CD4-positive, alpha-beta T cell treated with Interleukin-17A for 1 hour (primary cell): Measurements from ENCODE around the gene PPP1R2C.

Source experiments
- DNase-seq: peaks from one replicate; pipeline ENCODE4 v3.0.0-alpha.2; 2020

Gene PPP1R2C

DNA sequence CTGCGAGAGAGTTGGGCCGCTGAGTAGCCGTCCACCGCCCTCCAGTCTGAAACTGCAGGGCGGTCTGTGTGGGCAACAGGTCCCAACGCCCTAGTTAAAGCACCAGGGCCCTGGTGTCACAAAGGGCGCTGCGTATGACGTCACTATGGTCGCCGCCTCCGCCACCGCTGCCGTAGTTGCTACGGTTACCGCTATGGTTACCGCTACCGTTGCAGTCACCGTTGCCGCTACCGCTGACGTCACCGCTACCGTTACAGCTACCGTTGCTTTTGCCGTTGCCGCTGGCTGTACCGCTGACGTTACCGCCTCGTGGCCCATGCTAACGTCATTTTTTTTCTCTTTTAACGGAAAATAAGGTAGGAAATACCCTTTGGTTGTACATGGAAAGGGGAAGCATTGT lies at the start of gene PPP1R2C:
Gene PPP1R2C, minus strand, starts transcription at position 68 of the 400 bp plus-strand sequence. CDS start 84 bp downstream, outside the sequence.
- DNase-seq, result no peak

GRCh38 chrX:42825201-42825600 lies 47.2 kb upstream of the PPP1R2C start:
- no peak for DNase-seq

- no peak for DNase-seq
Observed at GRCh38 chrX:42824541-42824940, 46.6 kb upstream of the PPP1R2C start.

GRCh38 chrX:42823443-42823842 lies 45.5 kb upstream of the PPP1R2C start:
- DNase-seq, result no peak

- no peak for DNase-seq
Observed at GRCh38 chrX:42821803-42822443, 44.0 kb upstream of the PPP1R2C start.

- no peak for DNase-seq
Observed at GRCh38 chrX:42818151-42818921, 40.4 kb upstream of the PPP1R2C start.

DNA sequence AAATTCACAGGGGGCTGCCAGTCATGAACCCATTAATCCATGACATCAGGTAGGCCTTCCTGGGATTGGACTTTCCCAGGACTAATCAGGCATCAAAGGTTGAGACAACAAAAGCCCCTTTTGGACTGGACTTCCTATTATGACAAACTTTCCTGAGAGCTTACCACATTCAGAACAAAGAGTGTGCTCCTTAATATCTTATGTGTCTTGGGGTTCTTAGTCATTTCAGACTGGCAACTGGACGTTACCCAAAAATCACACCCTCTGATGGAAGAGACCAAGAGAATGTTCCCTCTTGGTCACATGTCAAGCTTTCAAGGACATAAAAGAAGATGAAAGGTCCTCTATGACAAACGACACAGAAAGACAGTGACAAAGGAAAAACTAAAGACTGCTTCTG lies 31.6 kb upstream of the PPP1R2C start:
- no peak for DNase-seq

DNA sequence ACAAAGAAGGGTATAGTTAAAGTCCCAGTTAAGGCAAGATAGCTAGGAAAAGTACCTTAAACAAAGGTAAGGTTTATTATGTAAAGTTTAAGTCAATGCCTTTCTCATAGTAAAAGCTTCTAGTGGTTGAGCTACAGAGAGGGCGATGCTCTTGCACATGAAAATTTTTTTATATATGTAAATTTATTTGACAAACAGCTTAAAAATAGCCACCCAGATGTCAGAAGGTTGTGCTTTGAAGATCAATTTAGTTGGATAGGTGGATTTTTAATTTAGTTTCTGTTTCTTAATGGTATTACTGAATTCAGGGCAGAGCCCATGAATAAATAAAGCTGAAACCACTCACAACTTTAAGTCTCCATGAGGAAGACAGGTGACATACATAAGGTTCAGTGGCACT lies 29.4 kb upstream of the PPP1R2C start:
- no peak for DNase-seq

DNA sequence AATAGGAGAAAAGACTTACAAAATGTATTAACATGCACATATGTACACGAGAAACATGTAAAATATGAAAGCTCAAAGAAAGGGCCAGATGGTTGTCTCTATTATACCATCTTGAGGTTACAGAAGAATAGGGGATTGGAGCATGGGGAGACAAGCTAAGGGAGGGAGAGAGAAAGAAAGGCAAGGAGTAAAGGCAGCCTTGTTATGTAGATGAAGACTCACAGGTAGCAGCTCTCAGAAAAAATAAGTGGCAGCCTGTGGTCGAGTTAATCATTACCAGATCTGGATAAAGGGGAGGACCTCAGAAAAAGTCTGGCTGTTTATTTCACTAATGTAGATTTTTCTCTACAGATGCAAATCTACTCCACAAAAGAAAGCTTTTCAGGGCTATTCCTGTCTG lies 26.6 kb upstream of the PPP1R2C start:
- DNase-seq, result no peak

DNA sequence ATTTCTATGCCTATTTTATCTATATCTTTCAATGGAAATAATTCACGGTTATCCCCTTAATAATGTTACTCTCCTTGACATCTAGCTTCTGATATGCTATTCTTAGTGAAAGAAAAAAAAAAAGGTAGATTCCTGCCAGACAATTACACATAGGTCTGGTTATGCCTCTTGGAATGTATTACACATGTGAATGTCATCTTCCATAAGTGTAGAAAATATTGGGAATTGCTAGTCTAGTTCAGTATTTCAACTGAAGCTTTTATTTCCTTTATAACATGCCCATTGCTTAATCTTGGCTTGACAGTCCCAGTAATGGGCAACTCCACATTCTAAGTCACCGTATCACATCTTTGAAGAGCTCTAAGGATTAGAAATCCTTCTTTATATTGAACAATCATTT lies 25.4 kb upstream of the PPP1R2C start:
- DNase-seq, result no peak

DNA sequence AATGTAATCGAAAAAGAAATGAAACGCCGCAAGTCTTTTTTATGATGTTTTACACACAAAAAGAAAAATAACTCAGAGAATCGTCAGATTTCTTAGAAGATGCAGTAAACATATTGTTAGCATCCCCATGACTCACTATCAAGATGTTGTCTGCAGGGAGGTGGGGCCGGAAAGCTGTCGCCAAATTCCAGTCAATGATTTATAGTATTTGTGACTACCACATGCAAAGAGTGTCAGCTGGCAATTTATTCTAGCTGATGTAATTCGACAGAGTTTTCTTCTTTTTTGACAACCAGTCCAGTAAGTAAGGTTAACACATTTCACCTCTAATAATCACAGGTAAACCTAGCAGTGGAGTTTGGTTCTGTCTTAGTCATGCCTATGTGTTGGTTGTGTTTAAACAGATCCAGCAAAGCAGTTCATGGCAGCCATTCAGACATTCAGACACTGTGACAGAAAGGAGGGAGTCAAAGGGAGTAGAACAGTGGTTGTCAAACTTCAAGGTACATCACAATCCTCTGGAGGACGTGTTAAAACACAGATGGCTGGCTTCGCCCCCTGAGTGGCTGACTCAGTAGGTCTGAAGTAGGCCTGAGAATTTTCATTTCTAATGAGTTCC lies 19.8 kb upstream of the PPP1R2C start:
- no peak for DNase-seq

- no peak for DNase-seq
Observed at GRCh38 chrX:42783451-42783850, 5.5 kb upstream of the PPP1R2C start.

- no peak for DNase-seq
Observed at GRCh38 chrX:42776195-42776594, 1.8 kb downstream of the PPP1R2C start.

DNA sequence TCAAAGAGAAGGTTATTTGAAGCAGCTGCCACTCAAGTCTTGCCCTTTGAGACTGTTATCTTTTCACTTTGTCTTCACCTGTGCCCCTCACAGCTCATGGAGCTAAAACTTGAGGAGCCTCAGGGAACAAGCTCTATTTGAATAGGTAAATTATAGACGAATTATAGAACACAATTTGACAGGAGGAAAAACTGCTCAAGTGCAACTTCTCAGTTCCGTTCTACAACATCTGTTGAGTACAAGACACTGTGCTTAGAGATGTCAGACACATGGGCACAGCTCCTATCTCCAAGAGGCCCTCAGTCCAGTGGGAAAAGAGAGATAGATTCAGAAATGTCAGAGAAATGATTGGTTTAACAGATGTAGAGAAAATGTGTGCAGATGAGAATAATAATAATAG lies 5.1 kb downstream of the PPP1R2C start:
- no peak for DNase-seq

- DNase-seq, result no peak
Observed at GRCh38 chrX:42771506-42772335, 6.2 kb downstream of the PPP1R2C start.

GRCh38 chrX:42770566-42770965 lies 7.4 kb downstream of the PPP1R2C start:
- no peak for DNase-seq

GRCh38 chrX:42759881-42760280 lies 18.1 kb downstream of the PPP1R2C start:
- DNase-seq, result no peak

- DNase-seq, result no peak
Observed at GRCh38 chrX:42755815-42756214, 22.1 kb downstream of the PPP1R2C start.

DNA sequence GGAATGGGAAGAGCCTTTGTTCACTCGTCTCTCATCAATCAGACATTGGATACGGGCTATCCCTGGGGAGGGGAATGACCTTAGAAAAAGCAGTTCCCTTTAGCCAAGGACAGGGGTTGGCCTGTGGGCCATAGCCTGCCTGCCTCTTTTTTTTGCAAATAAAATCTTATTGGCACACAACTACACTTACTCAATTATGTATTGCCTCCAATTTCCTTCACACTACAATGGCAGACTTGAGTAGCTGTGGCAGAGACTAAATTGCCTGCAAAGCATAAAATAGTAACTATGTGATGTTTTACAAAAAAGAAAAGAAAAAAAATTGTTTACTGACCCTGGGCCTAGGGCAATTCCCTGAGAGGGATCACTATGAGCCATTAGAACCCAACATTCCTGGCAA lies 23.4 kb downstream of the PPP1R2C start:
- no peak for DNase-seq

DNA sequence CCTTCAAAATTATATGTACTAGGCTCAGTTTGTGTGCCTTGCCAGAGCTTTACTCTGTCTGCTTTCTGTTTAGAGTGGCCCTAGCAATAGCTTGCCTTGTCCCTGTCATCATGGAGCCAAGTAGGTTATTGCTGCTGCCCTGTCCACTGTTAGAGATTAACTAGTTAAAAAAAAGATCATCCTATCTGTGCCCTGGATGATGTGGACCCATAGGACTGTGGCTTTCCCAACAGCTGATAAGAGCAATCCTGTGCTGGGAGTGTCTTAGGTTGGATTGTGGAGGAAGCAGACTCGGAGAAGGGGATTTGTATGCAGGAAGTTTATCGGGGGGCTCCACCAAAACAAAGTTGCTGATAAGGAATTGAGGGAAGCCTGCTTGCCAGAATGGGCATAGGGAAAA lies 23.8 kb downstream of the PPP1R2C start:
- DNase-seq, result no peak

GRCh38 chrX:42752730-42753129 lies 25.2 kb downstream of the PPP1R2C start:
- DNase-seq, result no peak

- DNase-seq, result no peak
Observed at GRCh38 chrX:42751573-42751972, 26.4 kb downstream of the PPP1R2C start.
